Endothelial cell of hepatic sinusoid (primary cell): ENCODE data around the gene B3GALNT2.
"Not testable (repeated sequence)": the region's sequence is repeated elsewhere in the genome, so short reads cannot be mapped to it uniquely, and the experiment has no call there.

Experiments
- in situ Hi-C: cut with HindIII; loops from 2 replicates; pipeline ENCODE4 v1.10.0; 2017; ENCODE audit warnings: low sequenced_read_pairs

The B3GALNT2 gene

DNA sequence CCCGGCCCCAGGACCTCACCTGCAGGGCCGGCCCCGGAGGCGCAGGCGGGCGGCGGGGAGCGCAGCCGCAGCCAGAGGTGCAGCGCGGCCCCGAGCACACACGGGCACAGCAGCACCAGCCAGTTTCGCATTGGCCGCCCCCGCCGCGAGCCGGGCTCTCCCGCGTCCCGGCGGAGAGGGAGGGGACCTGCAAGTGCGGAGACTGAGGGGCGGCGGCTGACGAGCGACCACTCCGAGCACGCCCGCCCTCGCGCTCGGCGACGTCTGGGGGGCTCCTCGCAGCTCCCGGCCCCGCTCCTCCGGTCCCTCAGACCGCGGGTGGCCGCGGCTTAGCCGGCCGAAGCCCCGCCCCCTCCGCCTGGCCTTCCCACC is at the start of gene B3GALNT2:
TSS of gene B3GALNT2 (minus strand) at position 331 of the 372 bp plus-strand sequence. CDS start at position 131, 200 bp downstream.
- in situ Hi-C loops, result no loop called here

GRCh38 chr1:235553112-235553551 is 48.9 kb upstream of the B3GALNT2 start:
- in situ Hi-C loops, result no loop called here

- in situ Hi-C loops, result no loop called here
Measured at GRCh38 chr1:235552146-235552716, 48.0 kb upstream of the B3GALNT2 start.

- in situ Hi-C loops, result no loop called here
Measured at GRCh38 chr1:235549351-235550139, 45.3 kb upstream of the B3GALNT2 start.

- in situ Hi-C loops, result not testable (repeated sequence)
Measured at GRCh38 chr1:235546369-235547155, 42.3 kb upstream of the B3GALNT2 start.

DNA sequence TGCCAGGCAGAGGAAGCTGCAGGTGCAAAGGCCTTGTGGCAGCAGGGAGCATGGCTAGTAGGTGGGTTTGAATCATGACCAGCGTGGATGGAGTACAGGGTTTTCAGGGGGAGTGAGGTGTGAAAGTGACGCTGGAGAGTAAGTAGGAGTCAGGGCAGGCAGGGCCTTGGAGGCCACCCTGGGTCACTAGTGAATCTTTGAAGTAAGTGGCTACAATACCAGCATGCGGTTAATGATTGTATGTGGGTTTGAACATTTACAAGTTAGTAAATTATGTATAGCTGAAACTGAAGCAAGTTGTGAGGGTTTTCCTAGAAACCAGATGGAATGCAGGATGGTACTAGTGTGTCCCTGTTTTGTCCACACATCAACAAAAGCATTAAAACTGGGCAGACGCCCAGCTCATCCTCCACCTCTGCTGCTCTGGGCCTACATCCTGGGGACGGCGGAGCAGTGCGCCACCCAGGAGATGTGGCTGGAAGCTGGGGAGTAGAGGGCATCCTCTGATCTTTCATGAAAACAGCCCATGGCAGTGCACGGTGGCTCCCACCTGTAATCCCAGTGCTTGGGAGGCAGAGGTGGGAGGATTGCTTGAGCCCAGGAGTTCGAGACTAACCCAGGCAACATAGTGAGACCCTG is 41.2 kb upstream of the B3GALNT2 start:
- in situ Hi-C loops, result no loop called here

- in situ Hi-C loops, result not testable (repeated sequence)
Measured at GRCh38 chr1:235542845-235543244, 38.6 kb upstream of the B3GALNT2 start.

DNA sequence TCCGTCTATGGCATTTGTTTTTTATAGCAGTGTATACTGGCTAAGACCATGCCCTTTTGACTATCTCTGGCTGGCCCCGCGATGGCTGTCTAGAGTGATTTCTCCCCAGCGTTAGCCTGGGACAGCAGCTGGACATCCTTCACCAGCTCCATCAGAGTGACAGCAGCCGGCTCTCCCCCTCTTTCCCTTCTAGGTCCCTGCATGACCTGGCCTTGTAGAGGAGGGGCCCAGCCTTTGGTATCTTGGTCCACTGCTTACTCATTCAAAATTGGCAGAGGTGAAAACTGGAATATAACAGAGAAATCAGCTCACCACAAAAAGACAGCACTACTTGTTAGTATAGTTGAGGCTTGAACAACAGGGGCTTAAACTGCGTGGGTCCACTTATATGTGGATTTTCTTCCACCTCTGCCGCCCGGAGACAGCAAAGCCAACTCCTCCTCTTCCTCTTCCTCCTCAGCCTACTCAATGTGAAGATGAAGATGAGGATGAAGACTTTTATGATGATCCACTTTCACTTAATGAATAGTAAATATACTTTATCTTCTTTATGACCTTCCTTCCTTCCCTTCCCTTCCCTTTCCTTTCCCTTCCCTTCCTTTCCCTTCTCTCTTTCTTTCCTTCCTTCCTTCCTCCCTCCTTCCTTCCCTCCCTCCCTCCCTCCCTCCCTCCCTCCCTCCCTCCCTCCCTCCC is 29.4 kb upstream of the B3GALNT2 start:
- in situ Hi-C loops, result no loop called here

DNA sequence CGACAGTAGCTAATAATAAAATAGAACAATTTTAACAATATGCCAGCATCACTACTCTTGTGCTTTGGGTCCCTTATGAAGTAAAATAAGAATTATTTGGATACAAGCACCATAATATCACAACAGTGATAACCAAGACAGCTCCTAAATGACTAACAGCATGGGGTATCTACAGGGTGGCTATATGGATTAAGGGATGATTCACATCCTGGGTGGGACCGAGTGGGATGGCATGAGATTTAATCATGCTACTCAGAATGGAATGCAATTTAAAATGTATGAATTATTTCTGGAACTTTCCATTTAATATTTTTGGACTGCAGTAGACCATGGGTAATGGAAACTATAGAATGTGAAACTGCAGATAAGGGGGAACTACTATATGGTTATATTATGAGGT is 28.1 kb upstream of the B3GALNT2 start:
- in situ Hi-C loops, result no loop called here

- in situ Hi-C loops, result loop anchor here (5.0 kb wide), 1 partner anchor 40 kb away; no protein-coding TSS in a partner anchor
Measured at GRCh38 chr1:235527196-235527814, 23.1 kb upstream of the B3GALNT2 start.

DNA sequence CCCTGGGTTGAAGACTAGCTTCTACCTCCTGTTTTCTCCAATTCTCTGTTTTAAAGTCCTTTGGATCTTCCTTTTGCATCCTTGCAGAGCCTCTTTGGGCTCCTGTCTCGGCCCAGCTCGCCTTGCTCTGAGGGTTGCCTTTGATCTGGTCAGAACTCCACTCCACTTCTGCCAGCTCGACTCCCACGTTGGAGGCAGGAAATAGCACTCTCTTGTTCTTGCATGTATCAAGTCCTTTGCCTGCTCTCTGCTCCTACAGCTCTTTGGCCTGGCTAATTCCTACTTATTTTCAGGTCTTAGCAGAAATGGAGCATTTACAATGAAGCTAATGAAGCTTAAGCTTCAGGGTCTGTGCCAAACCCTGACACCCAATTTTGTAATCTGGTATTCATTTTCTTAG is 21.1 kb upstream of the B3GALNT2 start:
- in situ Hi-C loops, result loop anchor here (5.0 kb wide), 1 partner anchor 42 kb away; no protein-coding TSS in a partner anchor

DNA sequence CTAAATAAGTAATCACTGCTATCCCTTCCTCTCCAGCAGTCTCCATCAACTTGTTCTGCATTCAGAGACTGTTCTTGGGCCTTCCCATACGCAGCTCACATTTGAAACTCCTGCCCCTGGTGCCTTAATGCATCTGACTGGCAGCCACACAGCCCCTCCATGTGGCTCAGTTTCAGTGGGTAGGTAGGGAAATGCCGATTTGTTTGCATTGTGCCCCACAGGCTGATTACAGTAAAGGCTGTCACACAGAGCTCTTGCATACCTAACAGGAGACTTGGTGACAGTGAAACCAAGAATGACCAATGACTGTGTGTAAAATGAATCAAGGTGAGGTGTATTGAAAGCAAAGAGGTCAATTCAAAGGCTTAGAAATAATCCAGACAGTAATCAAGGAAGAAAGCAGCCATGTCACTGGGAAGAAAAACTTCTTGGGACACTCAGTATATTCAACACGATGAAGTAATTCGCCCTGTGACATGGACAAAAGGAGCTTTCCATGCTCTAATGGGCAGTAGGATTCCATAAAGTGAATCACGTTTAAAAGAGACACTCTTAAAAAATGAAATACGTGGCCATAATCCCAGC is 12.7 kb upstream of the B3GALNT2 start:
- in situ Hi-C loops, result loop anchor here (5.0 kb wide), 1 partner anchor 110 kb away; no protein-coding TSS in a partner anchor

DNA sequence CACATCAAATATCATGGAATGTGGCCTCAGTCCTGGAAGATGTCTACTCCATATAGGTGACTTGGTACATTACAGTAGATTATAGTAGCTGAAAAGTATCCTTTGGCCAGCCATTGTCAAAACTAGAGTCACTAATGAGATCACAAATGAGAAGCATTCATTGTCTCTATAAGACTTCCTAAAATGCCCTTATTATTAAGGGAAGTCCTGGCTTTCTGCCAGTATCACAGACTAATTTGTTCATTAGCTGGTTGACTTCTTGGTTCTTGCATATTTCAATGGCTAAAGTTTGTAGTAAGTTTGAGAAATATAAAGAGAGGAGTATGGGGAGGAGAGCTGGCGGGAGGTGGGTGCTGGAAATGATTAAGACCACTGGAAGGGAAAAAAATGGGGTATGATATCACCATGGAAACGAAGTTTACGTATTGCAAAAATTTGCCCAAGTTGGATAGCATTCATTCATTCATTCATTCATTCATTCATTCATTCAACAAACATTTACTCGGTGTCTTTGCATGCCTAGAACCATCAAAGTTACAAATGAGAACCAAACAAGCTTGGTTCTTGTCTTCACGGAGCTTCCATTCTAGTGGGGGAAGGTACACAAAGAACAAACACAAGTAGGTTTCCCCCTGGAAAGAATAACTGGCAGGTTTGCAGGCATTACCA is 11.7 kb upstream of the B3GALNT2 start:
- in situ Hi-C loops, result loop anchor here (5.0 kb wide), 1 partner anchor 111 kb away; no protein-coding TSS in a partner anchor

DNA sequence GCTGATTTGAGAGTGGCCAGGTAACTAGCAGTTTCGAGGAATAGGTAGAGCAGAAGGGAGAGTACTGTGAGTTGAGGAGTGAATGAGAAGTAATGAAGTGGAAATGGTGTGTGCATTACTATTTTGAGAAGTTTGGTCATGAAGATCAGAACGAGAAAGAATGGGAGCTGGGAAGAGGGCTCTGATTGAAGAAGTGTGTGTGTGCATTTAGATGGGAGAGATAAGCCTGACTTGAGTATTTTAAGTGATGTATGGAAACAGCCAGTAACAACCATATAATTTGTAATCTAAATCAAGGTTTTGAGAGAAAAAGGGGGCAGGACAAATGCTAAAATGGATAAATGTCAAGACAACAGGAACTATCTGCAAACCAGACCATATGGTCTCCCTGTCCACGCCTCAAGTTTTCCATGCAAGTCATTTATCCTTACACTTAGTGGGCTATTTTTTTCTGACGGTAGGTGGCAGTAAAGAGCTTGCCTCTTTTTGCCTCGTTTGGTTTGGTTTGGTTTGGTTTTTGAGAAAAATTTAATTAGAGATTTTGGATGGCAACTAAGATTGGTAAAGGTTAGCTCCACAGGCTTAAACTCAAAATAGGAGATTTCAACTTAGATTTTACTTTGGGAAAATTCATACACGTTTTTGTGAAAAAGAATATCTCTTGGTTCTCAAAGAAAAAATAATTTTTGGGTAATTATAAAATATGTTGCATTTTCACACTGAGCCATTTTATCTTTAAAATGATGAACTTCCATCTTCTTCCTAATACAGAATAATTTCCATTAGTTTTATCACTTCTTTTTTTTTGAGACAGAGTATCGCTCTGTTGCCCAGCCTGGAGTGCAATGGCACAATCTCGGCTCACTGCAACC is 9.5 kb upstream of the B3GALNT2 start:
- in situ Hi-C loops, result no loop called here

DNA sequence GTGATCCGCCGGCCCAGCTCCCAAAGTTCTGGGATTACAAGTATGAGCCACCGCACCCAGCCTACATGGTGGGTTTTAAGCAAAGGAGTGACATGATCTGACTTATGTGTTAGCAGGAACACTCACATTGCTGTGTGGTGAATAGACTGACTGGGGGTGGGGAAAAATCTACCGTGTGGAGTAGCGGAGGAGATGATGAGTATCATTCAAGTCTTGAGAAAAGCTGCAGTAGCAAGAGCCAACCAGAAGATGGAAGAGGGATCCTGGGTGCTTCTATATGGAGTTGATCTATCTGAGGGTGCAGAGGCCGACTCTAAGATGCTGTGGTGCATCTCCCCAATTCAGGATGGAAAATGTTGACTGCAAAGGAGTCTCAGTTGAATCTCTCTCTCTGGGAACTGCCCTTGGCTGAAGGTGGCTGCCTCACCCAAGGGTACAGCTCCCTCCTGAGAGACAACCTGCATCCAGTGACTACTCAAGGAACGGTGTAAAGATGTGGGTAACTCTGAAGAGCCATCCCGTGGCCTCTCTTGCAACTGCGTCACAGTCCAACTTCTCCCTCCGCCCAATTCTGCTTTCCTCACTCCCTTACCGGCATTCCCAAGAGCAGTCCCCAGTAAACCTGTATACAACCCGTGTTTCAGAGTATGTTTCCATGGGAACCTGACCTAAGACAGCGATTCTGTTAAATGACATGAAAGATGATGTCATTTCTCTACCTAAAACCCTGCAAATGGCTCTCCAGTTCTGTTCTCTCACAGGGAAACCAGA is 7.4 kb upstream of the B3GALNT2 start:
- in situ Hi-C loops, result no loop called here

DNA sequence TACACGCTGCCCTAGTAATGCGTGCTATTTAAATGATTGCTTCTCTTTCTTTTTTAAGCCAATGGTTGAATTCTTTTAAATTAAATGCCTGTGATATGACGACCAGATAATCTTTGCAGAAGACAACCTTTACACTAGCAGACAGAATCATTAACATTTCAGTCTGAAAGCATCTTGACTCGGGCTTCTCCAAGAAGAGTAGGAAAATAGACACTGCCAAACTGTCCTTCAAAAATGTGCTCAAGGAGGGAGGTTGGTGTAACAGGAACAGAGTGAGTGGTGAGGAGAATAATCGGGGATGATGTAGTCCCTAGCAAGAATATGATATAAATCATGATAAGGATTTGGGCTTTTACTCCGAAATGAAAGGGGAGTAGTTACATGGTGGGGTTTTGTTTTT is 6.6 kb upstream of the B3GALNT2 start:
- in situ Hi-C loops, result no loop called here

DNA sequence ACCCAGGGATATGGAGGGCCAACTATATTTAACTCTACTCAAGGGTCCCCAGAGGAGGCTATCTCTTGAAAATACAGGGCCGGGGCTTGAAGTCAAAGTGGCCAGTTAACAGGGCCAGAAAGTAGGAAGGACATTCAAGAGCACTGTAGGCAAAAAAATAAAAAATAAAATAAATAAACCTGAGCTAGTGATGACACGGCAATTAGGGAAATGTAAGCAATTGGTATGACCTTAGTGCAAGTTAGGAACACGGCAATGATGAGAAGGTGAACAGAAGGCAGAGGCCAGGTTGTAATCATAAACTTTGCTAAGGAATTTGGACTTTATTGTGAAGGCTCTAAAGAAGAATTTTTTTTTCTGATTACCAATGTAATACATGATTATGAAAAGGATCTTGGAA is 3.4 kb upstream of the B3GALNT2 start:
- in situ Hi-C loops, result no loop called here
